Posterior cingulate gyrus (tissue), 11 donors: ENCODE measurements around the gene MED13.
"Not testable (repeated sequence)": the region's sequence is repeated elsewhere in the genome, so short reads cannot be mapped to it uniquely, and the experiment has no call there.

Experiments
- DNase-seq, 10 donors: peaks; one replicate each; pipeline versions ENCODE4 v3.0.0 to v3.0.0-alpha.2; 2020 to 2021; ENCODE audit warnings: mixed read lengths in 3 of 10
- intact Hi-C: fragments of 100-400 bp; cut with DNase I; formaldehyde crosslinking; loops from one replicate; pipeline ENCODE4 v1.15.1; 2023

MED13 gene

DNA sequence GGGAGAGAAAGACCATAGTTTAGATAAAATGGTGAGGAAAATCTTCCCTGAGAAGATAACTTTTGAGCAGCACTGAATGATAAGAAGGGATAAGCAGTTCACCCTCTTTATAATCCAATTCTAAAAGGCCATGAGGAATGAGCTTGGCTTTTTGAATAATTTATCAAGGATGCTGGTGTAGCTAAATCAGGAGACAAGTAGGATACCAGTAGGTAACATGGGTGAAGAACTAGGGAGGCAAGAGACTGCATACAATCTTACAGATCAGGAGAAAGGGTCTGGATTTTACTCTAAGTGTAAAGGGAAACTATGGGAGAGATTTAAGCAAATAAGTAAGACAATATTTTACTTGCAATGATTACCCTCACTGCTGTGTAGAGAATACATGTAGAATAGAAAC lies 60.7 kb downstream of the MED13 start:
- DNase-seq: no peak
- intact Hi-C loops: no loop called here

DNA sequence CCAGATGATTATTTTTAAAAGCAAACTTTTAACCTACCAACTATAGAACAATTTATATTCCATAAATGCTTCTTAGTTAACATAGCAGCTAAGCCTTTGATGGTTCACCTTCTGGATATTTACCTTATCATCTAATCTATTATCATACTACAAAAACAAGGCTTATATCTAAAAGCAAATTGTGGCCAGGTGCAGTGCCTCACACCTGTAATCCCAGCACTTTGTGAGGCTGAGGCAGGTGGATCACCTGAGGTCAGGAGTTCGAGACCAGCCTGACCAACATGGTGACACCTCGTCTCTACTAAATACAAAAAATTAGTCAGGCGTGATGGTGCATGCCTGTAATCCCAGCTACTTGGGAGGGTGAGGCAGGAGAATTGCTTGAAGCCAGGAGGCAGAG lies 61.9 kb downstream of the MED13 start:
- intact Hi-C loops, DNase-seq: not testable (repeated sequence)

DNA sequence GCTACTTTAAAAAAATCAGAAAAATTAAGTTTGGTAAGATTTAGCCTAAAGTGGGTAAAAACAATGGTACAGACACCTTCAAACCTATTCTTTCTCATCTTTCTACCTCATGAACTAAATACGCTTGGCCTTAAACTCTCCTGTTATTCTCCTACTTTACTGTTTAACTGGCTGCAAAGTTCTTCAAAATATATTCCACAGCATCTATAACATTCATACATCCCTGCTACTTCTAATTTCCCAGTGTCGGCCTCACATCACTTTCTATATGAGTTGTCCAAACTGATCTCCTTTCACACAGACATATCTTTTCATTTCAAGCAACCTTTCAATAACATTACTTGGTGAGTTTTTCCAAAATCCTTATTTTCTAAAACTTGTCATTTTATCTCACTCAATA lies 64.0 kb downstream of the MED13 start:
- DNase-seq: no peak
- intact Hi-C loops: no loop called here

DNA sequence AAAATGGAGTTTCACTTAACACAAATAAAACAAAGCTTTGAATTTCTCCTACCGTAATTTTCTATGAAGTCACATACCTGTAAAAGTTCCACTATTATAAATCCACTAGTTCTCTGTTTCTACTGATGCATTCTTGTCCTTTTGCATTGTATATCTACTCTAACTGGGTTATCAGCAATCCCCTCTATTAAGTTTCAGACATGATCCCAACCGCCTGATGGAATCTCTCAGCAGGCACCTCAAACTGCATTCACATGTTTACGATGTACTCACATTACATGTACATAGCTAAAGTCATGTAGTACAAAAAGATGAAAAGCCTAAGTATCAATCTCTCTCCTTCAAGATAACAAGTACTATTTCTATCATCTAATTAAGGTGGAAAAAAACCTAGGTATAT lies 64.9 kb downstream of the MED13 start:
- intact Hi-C loops: no loop called here
- DNase-seq: no peak

DNA sequence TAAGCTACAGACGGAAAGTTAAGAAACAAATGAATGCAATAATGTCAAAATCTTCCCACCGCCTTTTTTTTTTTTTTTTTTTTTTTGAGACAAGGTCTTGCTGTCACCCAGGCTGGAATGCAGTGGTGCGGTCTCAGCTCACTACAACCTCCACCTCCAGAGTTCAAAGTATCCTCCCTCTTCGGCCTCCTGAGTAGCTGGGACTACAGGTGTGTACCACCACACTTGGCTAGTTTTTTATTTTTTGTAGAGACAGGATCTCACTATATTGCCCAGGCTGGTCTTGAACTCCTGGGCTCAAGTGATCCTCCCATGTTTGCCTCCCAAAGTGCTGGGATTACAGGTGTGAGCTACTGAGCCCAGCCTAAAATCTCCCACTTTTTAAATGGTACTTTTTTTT lies 66.5 kb downstream of the MED13 start:
- DNase-seq, intact Hi-C loops: not testable (repeated sequence)

DNA sequence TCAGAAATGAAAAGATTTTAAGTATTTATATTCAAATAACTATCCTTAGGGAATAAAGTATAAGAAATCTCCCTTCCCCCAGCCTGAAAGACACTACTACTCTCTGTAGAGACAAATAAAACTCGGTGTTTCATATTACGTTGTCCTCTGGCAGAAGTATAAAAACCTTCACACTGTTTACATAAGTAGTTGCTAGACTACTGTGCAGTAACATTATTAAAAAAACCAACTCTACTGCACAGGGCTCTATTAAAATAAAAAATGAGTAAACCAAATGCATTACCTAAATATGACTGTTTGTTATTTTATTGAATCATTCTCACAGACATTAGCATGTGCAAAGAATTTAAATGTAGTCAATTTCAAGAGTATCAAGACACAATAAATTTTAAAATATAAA lies 67.4 kb downstream of the MED13 start:
- DNase-seq: no peak
- intact Hi-C loops: no loop called here

DNA sequence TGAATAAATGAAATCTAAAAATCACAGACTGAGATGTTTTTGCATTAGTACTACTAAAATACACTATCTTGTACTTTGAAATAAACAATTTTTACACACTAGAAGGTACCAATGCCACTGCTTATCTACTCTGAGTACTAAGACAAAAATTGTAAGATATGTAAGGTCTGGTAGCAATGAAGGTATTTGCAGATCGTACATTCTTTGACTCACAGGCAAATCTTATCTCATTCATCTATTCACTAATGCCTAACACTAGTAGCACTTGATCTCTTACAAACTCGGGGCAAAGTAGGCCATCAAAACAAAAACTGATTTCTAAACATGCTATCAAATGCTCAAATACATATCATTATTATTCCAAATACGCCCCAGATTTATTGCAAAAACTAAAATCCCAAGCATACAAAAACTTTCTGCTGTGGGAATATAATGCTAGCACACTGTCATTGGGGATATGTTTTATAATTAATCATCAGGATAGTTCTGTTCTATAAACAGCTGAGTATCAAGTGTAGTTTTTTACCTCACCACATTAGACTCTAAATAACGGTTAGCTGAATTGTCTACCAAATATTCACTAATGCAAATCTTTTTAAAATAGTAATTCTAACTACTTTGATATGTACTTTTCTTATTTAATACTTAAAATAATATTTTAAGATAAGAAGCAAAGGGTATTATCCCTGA lies 68.0 kb downstream of the MED13 start:
- intact Hi-C loops: no loop called here
- DNase-seq: no peak

DNA sequence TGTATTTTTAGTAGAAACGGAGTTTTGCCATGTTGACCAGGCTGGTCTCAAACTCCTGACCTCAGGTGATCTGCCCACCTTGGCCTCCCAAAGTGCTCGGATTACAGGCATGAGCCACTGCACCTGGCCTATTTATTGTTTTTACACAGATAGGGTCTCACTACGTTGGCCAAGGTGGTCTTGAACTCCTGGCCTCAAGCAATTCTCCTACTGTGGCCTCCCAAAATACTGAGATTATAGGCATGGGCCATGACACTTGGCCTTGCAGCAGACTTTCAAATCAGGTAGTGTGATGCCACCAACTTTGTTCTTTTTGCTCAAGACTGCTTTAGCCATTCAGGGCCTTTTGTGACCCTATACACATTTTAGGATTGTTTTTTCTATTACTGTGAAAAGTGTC lies 75.6 kb downstream of the MED13 start:
- DNase-seq: no peak
- intact Hi-C loops: no loop called here

DNA sequence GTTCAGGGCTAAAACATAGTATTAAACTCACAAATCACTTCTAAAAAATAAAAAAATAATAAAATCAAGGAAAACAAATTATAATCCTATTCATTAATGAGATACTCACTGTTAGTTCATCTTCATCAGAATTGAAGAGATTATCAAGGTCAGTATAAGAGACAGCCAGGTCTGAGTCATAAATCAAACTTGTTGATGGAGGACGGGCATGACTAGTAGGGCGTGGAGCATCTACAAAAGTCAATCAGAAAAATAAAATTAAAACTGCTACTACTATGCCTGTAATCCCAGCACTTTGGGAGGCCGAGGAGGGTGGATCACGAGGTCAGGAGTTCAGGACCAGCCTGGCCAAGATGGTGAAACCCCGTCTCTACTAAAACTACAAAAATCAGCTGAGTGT lies 78.2 kb downstream of the MED13 start:
- intact Hi-C loops: no loop called here

DNA sequence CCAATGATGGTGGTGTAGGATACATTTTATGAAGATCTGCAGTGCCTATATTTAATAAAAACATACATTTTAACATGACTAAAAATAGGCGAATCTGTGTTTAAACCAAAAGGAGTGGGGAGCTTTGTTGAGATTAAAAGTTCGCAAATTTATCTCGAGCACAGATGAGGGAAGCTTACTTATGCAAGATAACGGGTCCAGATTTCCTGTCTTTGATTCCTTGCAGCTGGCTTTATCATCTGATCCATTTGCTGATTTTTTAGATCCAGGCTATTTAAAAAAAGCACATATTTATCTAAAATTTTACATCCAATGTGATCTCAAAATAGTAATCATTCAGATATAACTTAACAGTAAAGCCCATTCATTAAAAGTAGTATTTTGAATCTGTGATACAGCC lies 80.3 kb downstream of the MED13 start:
- intact Hi-C loops: no loop called here
- no peak for DNase-seq

More for the DNA sequence above, 78.2 kb downstream of the MED13 start:
- DNase-seq: no peak

DNA sequence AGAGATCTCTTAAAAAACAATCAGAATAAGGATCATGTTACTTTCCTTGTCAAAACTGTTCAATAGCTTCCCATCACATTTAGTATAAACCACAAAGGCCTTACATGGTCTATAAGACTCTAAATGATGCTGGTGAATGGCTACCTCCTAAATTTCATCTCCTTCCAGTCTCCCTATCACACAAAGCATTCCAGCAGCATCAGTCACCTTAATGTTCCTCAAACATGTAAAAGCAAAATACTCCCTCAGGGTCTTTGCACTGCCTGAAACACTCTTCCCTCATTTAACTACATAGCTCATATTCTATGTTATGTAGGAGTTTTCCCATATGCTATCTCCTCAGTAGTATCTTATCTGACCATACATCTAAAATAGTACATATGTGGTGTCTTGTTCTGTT lies 83.8 kb downstream of the MED13 start:
- no peak for DNase-seq
- intact Hi-C loops: no loop called here

DNA sequence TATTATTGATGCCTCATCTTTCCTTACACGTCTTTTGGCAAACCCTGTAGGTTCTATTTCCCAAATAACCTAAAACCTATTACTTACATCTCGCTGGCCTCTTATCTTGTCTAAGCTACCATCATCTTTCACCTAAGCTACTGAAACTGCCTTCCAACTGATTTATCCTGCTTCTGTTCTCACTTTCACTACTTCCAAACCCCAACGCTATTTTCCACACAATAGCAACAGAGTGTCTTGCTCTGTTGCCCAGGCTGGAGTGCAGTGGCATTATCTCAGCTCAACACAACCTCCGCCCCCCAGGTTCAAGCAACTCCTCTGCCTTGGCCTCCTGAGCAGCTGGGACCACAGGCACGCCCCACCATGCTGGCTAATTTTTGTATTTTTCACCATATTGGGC lies 84.5 kb downstream of the MED13 start:
- intact Hi-C loops: no loop called here
- DNase-seq: no peak

DNA sequence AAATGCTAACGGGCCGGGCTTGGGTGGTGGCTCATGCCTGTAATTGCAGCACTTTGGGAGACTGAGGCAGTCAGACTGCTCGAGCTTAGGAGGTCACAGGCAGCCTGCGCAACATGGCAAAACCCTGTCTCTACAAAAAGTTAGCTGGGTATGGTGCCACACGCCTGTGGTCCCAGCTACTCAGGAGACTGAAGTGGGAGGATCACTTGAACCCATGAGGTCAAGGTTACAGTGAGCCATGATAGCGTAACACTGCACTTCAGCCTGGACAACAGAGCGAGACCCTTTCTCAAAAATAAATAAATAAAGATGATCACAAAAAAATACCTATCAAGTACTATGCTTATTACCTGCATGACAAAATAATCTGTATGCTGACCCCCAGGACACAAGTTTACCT lies 91.0 kb downstream of the MED13 start:
- intact Hi-C loops: no loop called here
- DNase-seq: no peak

DNA sequence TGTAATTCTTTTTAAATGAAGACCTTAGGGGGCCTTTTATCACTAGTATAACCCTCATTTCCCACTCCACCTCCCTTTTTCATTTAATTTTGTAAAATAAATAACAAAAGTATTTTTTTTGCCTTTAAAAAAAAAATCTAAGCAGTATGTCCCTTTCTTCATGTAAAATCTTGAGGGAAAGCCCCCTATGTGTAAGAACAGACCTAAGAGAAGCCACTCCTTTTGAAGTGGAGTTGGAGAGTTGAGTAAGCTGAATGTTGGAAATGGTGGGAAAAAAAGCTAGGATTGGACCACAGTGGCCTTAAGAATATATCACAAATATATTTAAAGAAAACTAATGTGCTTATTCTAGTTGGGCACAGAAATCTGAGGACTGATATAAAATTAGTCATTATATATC lies 92.8 kb downstream of the MED13 start:
- intact Hi-C loops: no loop called here
- DNase-seq: no peak

DNA sequence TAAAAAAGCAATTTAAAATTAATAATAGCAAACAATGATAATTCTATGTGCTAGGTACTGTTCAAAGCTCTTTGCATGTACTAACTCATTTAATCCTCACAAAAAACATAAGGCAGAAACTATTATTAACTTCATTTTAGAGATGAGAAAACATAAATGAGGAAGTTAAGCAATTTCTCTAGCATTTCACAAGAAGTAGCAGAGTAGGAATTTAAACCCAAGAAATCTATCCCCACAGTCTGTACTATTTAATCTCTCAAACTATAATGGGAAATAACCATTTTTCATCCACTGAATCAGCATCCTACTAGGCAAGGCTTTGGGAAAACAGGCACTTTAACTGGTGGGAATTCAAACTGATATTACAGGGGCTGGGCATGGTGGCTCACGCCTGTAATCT lies 95.0 kb downstream of the MED13 start:
- no peak for DNase-seq
- intact Hi-C loops: no loop called here

DNA sequence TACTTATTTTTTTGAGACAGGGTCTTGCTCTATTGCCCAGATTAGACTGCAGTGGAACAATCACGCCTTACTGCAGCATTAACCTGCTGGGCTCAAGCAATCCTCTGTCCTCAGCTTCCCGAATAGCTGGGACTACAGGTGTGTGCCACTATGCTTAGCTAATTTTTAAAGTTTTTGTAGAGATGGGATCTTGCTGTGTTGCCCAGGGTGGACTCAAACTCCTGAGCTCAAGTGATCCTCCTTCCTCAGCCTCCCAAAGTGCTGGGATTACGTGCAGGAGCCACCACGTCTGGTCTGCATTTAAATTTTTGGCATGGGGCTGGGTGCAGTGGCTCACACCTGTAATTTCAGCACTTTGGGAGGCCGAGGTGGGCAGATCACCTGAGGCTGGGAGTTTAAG lies 96.3 kb downstream of the MED13 start:
- intact Hi-C loops: no loop called here
- no peak for DNase-seq

DNA sequence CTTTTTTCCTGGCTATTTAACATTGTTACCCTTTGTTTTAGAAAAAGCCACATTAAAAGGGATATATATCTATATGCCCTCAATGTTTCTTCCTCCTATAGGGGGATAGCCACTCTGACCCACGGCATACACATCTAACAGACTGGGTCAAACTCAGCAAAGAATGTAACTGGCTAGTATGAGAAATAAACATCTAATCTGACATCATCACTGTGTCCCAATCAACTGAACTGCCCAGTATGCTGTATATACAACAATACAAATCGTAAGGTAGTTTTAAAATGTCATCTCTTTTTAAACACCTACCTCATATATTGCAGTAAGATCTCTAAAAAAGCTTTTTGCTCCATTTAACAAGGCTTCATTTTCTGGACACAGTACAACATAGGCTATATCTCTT lies 97.3 kb downstream of the MED13 start:
- no peak for DNase-seq
- intact Hi-C loops: no loop called here

DNA sequence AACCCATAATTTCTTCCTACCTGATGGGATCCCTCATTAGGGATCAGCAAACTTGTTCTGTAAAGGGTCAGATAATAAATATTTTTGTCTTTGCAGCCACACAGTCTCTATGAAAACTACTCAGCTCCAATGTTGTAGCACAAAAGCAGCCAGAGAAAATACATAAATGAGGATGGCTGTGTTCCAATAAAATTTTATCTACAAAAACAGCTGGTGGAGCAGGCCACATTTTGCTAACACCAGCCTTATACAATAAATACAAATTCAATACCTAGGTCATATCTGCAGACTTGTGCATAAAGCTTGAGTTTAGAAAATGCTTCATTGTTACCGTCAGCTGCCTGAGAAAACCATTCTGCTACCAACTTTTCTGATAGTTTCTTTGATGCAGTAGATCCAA lies 98.9 kb downstream of the MED13 start:
- intact Hi-C loops: no loop called here
- no peak for DNase-seq

DNA sequence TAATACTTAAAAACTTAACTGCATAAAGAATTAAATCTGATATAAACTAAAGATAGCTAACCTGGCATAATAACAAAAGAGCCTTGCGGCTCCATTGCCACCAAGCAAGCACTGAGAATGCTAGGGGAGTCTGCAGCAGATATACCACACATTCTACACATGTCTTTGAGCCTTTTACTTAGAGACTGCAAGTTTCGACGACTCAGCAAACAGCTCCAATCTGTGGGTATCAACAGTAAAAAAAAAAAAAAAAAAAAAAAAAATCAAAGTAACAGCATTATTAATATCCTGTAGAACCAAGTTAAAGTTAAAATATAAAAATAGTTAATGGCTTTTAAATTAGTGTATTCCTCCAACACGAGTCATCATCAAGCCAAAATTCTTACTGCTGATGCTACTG lies 109.5 kb downstream of the MED13 start:
- intact Hi-C loops: no loop called here
- DNase-seq: no peak

DNA sequence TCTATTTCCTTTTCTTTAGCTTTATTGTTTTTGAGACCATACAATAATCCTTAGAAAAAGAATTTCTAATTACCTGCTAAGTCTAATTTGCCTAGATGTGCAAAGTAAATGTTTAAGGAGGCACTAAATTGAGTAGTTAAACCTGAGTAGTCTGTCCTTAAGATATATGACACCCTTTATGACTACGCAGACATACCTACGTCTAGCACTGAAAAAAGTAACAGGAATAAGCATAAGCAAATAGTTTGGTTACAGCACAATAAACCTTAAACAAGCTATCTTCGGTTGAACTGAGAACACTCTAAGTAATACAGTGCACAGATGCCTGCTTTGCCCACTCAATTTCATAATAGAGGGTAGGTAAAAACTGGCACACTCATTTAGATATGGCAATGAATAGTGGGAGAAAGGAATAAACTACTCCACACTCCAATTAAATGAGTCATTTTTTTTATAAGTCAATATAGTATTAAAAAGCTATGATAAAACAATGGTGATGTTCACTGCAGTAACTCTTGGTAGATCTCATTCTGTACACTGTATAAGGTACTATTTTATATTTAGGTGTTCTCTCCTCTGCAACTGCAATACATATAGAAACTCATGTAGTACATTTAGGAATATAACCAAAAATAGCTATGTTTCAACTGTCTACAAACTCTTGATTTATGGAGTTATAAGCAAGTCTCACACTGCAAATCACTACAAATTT lies 117.6 kb downstream of the MED13 start:
- no peak for DNase-seq
- intact Hi-C loops: no loop called here

DNA sequence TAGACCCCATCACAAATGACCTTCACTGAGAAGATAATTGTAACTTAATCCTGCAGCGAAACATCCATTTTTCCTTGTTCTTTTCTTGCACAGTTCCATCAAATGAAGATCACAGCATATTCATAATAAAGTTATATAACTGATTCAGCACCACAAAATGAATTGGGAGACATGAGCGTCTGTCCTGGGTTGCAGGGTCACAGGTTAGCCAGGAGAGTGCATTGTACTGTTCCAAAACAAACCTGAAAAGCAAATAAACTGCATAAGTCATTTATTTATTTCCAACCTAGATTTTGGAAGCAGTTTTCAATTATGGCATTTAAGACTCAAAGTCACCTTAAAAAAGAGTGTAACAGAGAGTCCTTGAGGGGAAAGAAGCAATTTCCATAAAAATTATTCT lies 118.7 kb downstream of the MED13 start:
- intact Hi-C loops: no loop called here
- DNase-seq: no peak

DNA sequence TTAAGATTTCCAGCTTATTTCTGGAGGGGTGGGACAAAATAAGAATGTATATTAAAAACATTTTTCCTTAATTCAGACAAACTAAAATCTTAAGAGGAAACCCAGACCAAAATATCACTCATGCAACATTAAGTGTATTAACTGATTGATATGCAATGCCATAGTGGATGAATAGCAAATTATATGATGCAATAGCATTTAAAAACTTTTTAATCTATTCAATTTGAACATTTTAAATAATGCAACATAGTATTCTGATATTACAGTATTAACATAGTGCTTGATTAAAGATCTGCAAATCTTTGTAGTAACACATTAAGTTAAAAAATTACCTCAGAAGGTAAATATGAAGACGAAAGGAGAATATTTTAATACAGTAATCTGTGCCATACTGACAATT lies 122.0 kb downstream of the MED13 start:
- intact Hi-C loops: no loop called here
- DNase-seq: no peak

DNA sequence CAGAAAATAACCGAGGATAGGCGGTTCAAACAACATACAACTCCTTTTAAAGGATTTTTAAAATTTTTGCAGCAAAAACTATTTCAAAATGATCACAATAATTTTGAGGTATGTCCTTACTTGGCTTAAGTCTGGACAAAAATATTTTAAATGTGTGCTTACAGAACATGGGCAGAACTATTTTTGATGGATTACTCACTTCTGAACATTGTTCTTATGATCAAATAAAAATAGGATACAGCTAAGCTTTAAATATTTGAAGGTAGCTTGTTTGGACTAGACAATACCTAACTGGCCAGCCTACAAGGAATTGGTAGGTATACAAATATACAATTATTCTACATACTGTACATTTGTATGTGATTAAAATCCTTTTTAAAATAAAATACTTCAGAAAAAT lies 123.0 kb downstream of the MED13 start:
- no peak for DNase-seq
- intact Hi-C loops: no loop called here
